HepG2 (cell line): ENCODE data around the gene CDX1. TPM values are rescaled to one million over a fixed set of nuclear protein-coding genes. Genes with fewer than 3 reads are reported as not detected.

Experiments used
- ATAC-seq: fragments of 200-7000 bp; cut with Tn5 transposase; 3 replicates; pipeline ENCODE4 v1.9.1; 2020; ENCODE audit warnings: mild to moderate bottlenecking, moderate library complexity
- BruUV-seq: library from RNA; stranded (reverse); fragments of 400-500 nt; replicated peaks from 2 replicates; lab custom pipeline; 2021; lab: Mats Ljungman, UMichigan
- CTCF ChIA-PET: fragments of 300-600 bp; formaldehyde crosslinking; extraction: SDS; loops from one replicate; lab custom pipeline; 2021; ENCODE audit warnings: low total read pairs, inconsistent platforms, low intra/inter-chr PET ratio; lab: Yijun Ruan, JAX
- POLR2A ChIA-PET: fragments of 350-600 bp; sonication (Branson Sonifier 250); formaldehyde crosslinking; loops from one replicate; lab custom pipeline; 2020; ENCODE audit warnings: antibody characterized with exemption, inconsistent platforms; lab: Yijun Ruan, JAX
- DNase-seq: peaks from one replicate; pipeline ENCODE4 v3.0.0-alpha.2; 2015; ENCODE audit warnings: low spot score
- FAIRE-seq: peaks from 3 replicates; lab custom pipeline; 2011; peaks lifted over from hg19 to GRCh38; lab: Jason Lieb, UNC
- H2AFZ ChIP-seq: one replicate; pipeline ENCODE4 v1.6.1; 2011; ENCODE audit warnings: low read length, inconsistent platforms
- H3K27ac ChIP-seq: fragments of 300-600 bp; 3 replicates; pipeline ENCODE4 v1.8.0; 2011; ENCODE audit warnings: mixed run types, mild to moderate bottlenecking, mixed read lengths, low read length, inconsistent platforms; ENCODE audit not compliant: insufficient read depth; ENCODE audit errors: extremely low read length
- H3K27me3 ChIP-seq, 2 experiments: fragments of 200-600 bp in 1 of 2; 2 replicates in 1 of 2; 3 replicates in 1 of 2; pipeline versions ENCODE4 v1.6.0 to v1.8.0; 2011; ENCODE audit warnings: low read length in 2 of 2, mild to moderate bottlenecking in 2 of 2, moderate library complexity in 2 of 2, inconsistent platforms in 1 of 2; ENCODE audit not compliant: insufficient read depth in 2 of 2, control insufficient read depth in 1 of 2
- H3K36me3 ChIP-seq, 2 experiments: fragments of 200-600 bp in 1 of 2; replicated peaks in 1 of 2; 2 replicates in 1 of 2; 3 replicates in 1 of 2; pipeline versions ENCODE4 v1.5.1 to v1.8.0; 2011; ENCODE audit warnings: low read length in 2 of 2, inconsistent platforms in 1 of 2; ENCODE audit not compliant: insufficient read depth in 2 of 2, control insufficient read depth in 1 of 2
- H3K4me1 ChIP-seq: 2 replicates; pipeline ENCODE4 v1.5.1; 2012; ENCODE audit warnings: low read length, inconsistent platforms; ENCODE audit not compliant: insufficient read depth
- H3K4me2 ChIP-seq: 2 replicates; pipeline ENCODE4 v1.6.0; 2011; ENCODE audit warnings: low read depth, low read length, inconsistent platforms
- H3K4me3 ChIP-seq, 3 experiments: fragments of 200-600 bp in 1 of 3; sonication (generic), shearing (Covaris generic) in 1 of 3; replicated peaks in 1 of 3; 2 replicates each; pipeline ENCODE4 v1.5.1; 2011 to 2016; ENCODE audit warnings: low read length in 3 of 3, inconsistent platforms in 2 of 3, low read depth in 2 of 3, mild to moderate bottlenecking in 2 of 3, control low read depth in 1 of 3, mixed read lengths in 1 of 3; ENCODE audit not compliant: insufficient read depth in 1 of 3
- H3K79me2 ChIP-seq: one replicate; pipeline ENCODE4 v1.6.1; 2011; ENCODE audit warnings: low read length, inconsistent platforms; ENCODE audit not compliant: insufficient read depth
- H3K9ac ChIP-seq: 2 replicates; pipeline ENCODE4 v1.6.0; 2011; ENCODE audit warnings: mild to moderate bottlenecking, low read depth, low read length, inconsistent platforms; ENCODE audit not compliant: insufficient read depth
- H3K9me3 ChIP-seq: 2 replicates; pipeline ENCODE4 v1.5.1; 2012; ENCODE audit warnings: mild to moderate bottlenecking, low read length
- H4K20me1 ChIP-seq: 2 replicates; pipeline ENCODE4 v1.6.0; 2011; ENCODE audit warnings: inconsistent platforms, mild to moderate bottlenecking, low read length, moderate library complexity; ENCODE audit not compliant: insufficient read depth
- AGO1 ChIP-seq: fragments of 200-400 bp; formaldehyde crosslinking; IDR thresholded peaks from 2 replicates; pipeline ENCODE4 v1.6.1; 2017; ENCODE audit warnings: mild to moderate bottlenecking, low read depth, low read length, moderate library complexity; ENCODE audit not compliant: poor library complexity, severe bottlenecking
- CCAR2 ChIP-seq: fragments of 200-400 bp; formaldehyde crosslinking; optimal IDR thresholded peaks from 2 replicates; pipeline ENCODE3; 2018; ENCODE audit warnings: low read depth, mild to moderate bottlenecking, low read length, moderate library complexity
- CENPBD1 ChIP-seq: sonication (generic); formaldehyde crosslinking; IDR thresholded peaks from 2 replicates; pipeline ENCODE4 v1.8.0; 2022; ENCODE audit warnings: missing genetic modification reagents, low read depth, mild to moderate bottlenecking, borderline replicate concordance
- FOXA1 ChIP-seq, 2 experiments: fragments of 450-650 bp in 1 of 2; sonication (generic) in 1 of 2; formaldehyde crosslinking in 1 of 2; IDR thresholded peaks; 2 replicates each; pipeline versions ENCODE4 v1.4.0 to v1.6.1; 2016 to 2020; ENCODE audit warnings: missing genetic modification reagents in 1 of 2
- FOXK1 ChIP-seq: sonication (generic); formaldehyde crosslinking; IDR thresholded peaks from 2 replicates; pipeline ENCODE4 v1.4.0; 2020; ENCODE audit warnings: low read depth, missing genetic modification reagents, borderline replicate concordance
- GABPB1 ChIP-seq: IDR thresholded peaks from 2 replicates; pipeline ENCODE4 v1.6.1; 2016; ENCODE audit warnings: mild to moderate bottlenecking, missing genetic modification reagents, moderate library complexity, missing compliant biosample characterization
- HNRNPL ChIP-seq: fragments of 200-400 bp; formaldehyde crosslinking; IDR thresholded peaks from 2 replicates; pipeline ENCODE4 v1.6.1; 2017; ENCODE audit warnings: mild to moderate bottlenecking, low read depth, low read length
- KAT7 ChIP-seq: IDR thresholded peaks from 2 replicates; pipeline ENCODE4 v1.6.1; 2018; ENCODE audit warnings: borderline replicate concordance, missing compliant biosample characterization
- MED13 ChIP-seq: sonication (generic); formaldehyde crosslinking; IDR thresholded peaks from 2 replicates; pipeline ENCODE4 v1.5.0; 2020; ENCODE audit warnings: missing genetic modification reagents
- PATZ1 ChIP-seq: sonication (generic); formaldehyde crosslinking; IDR thresholded peaks from 2 replicates; pipeline ENCODE4 v1.4.0; 2020; ENCODE audit warnings: missing genetic modification reagents
- SALL2 ChIP-seq: sonication (generic); formaldehyde crosslinking; IDR thresholded peaks from 2 replicates; pipeline ENCODE4 v1.8.1; 2023; ENCODE audit warnings: mild to moderate bottlenecking, missing genetic modification reagents, inconsistent platforms
- ZEB1 ChIP-seq: IDR thresholded peaks from 2 replicates; pipeline ENCODE4 v1.6.1; 2012; ENCODE audit warnings: mild to moderate bottlenecking, low read depth, inconsistent platforms; ENCODE audit not compliant: insufficient replicate concordance
- ZFX ChIP-seq: sonication (generic); formaldehyde crosslinking; IDR thresholded peaks from 2 replicates; pipeline ENCODE4 v1.4.0; 2020; ENCODE audit warnings: mild to moderate bottlenecking, low read depth, missing genetic modification reagents, moderate library complexity
- ZNF629 ChIP-seq: sonication (generic); formaldehyde crosslinking; conservative IDR thresholded peaks from 2 replicates; pipeline ENCODE4 v1.5.0; 2020; ENCODE audit warnings: missing genetic modification reagents
- WGBS: methylation state at CpG from one replicate; pipeline ENCODE4 v1.1.6; 2017; ENCODE audit warnings: low lambda C conversion rate; 5-methylcytosine and 5-hydroxymethylcytosine counted together
- in situ Hi-C: cut with HindIII; loops from 2 replicates; pipeline ENCODE4 v1.10.0; 2017; ENCODE audit warnings: low pct_unique_long_range_greater_than_20kb; ENCODE audit not compliant: extremely low pct_ligation_motif_present
- intact Hi-C: fragments of 100-400 bp; cut with micrococcal nuclease; formaldehyde crosslinking; loops from one replicate; pipeline ENCODE4 v1.10.0; 2022; ENCODE audit not compliant: unreplicated experiment
- polyA plus RNA-seq, 8 experiments: library from polyadenylated mRNA; depleted of rRNA in 3 of 8; stranded (reverse) in 7 of 8; unstranded in 1 of 8; fragments of >200 nt; fragmentation: Illumina TruSeq in 4 of 8; extraction: Trizol in 4 of 8; gene quantifications; 2 replicates each; pipeline versions ENCODE4 v1.2.1 to v1.2.3, GENCODE V29; 2011 to 2016; ENCODE audit warnings: low read depth in 4 of 8, missing spikeins in 1 of 8, mixed read lengths in 1 of 8; ENCODE audit not compliant: insufficient read depth in 1 of 8
- total RNA-seq, 5 experiments: library from RNA; depleted of rRNA; stranded (reverse); fragments of >200 nt; fragmentation: Illumina TruSeq; extraction: Trizol; gene quantifications; 2 replicates each; pipeline ENCODE4 v1.2.3, GENCODE V29; 2016; ENCODE audit warnings: low read depth in 1 of 5

CDX1 gene
- total and polyA plus RNA-seq, 2 of the 13 experiments (the other 11 are each of a cell fraction or from before 2014, with no cell fraction given): not detected

- H3K27me3 ChIP-seq: peaks cover 0 to 4% of the 10 kb centered on the region in 2 experiments; a peak in 1 of 5 replicates
- H3K27ac ChIP-seq: no peak overlapping the region
- intact Hi-C loops (loop anchor here (10.0 kb wide), 1 partner anchor 279 kb away; no protein-coding TSS in a partner anchor), in situ Hi-C loops (no loop called here)
- peaks cover 72% of the 10 kb centered on the region for H3K4me1 ChIP-seq
- H3K4me3 ChIP-seq: no peak overlapping the region; a peak in 1 of 6 replicates
- BruUV-seq: no TSS peak
- no peak for FAIRE-seq
- WGBS: 90% methylated on average over 5 of the region's 5 CpGs
- TF ChIP-seq KAT7 (CRISPR knock-in tag): no peak
- TF ChIP-seq SALL2 (CRISPR knock-in tag): no peak
- TF ChIP-seq FOXK1 (CRISPR knock-in tag): no peak
- TF ChIP-seq CCAR2: no peak
- TF ChIP-seq ZNF629 (CRISPR knock-in tag): peak; percentile 71; the same call in 1 of the 2 replicates
- H2AFZ ChIP-seq: no peak overlapping the region
- no peak for ATAC-seq
- CTCF ChIA-PET: no interaction called here
- no peak for DNase-seq
- no peaks in the 10 kb centered on the region for H3K36me3 ChIP-seq
- no peaks in the 10 kb centered on the region for H3K9me3 ChIP-seq
- POLR2A ChIA-PET: no interaction called here
- no peak overlapping the region for H3K4me2 ChIP-seq
- no peaks in the 10 kb centered on the region for H3K79me2 ChIP-seq
- no peak overlapping the region for H3K9ac ChIP-seq
- H4K20me1 ChIP-seq: no peaks in the 10 kb centered on the region
Observed at GRCh38 chr5:150146235-150146634, 20.3 kb upstream of the CDX1 start.

GRCh38 chr5:150146862-150147601 lies 19.5 kb upstream of the CDX1 start:
- no peak for FAIRE-seq
- no TSS peak for BruUV-seq
- H3K4me2 ChIP-seq: peak overlapping the region; percentile 9
- no peak for DNase-seq
- peak; percentile 11 for ATAC-seq
- no peak overlapping the region for H3K9ac ChIP-seq
- H3K27me3 ChIP-seq: peaks cover 0 to 4% of the 10 kb centered on the region in 2 experiments; a peak in 1 of 5 replicates
- POLR2A ChIA-PET: no interaction called here
- no peaks in the 10 kb centered on the region for H4K20me1 ChIP-seq
- CTCF ChIA-PET: no interaction called here
- no peaks in the 10 kb centered on the region for H3K36me3 ChIP-seq
- peaks cover 65% of the 10 kb centered on the region for H3K4me1 ChIP-seq
- intact Hi-C loops: loop anchor here (10.0 kb wide), 1 partner anchor 278 kb away; no protein-coding TSS in a partner anchor
- in situ Hi-C loops: no loop called here
- WGBS: 36% methylated on average over 5 of the region's 14 CpGs
- peak overlapping the region in 1 of 3 experiments; percentile 31; a peak in 2 of 6 replicates for H3K4me3 ChIP-seq
- no peaks in the 10 kb centered on the region for H3K9me3 ChIP-seq
- no peak overlapping the region for H3K27ac ChIP-seq
- no peaks in the 10 kb centered on the region for H3K79me2 ChIP-seq
- no peak overlapping the region for H2AFZ ChIP-seq
- TF ChIP-seq GABPB1 (CRISPR knock-in tag) (0 out of 2 replicates have a peak, but pooled peaks have one; percentile 16), CENPBD1 (no peak), FOXA1 (IDR thresholded peaks at IDR 0.05) (no peak), FOXA1 (CRISPR knock-in tag; IDR thresholded peaks at IDR 0.05) (peak; percentile 13; the same call in 1 of the 2 replicates), MED13 (CRISPR knock-in tag) (no peak), HNRNPL (peak; percentile 82), ZFX (CRISPR knock-in tag) (0 out of 2 replicates have a peak, but pooled peaks have one; percentile 19), AGO1 (peak; percentile 75), ZEB1 (no peak), PATZ1 (CRISPR knock-in tag) (peak; percentile 70)
